Skeletal muscle tissue (tissue), 4 donors: ENCODE data around the gene SNX9. TPM values are rescaled to one million over a fixed set of nuclear protein-coding genes. Genes with fewer than 3 reads are reported as not detected.

Experiments
- H3K27ac ChIP-seq: one replicate; pipeline ENCODE4 v1.7.0; 2013; ENCODE audit warnings: mild to moderate bottlenecking, low read depth, low read length, inconsistent platforms
- H3K27me3 ChIP-seq, 3 donors: one replicate each; pipeline ENCODE4 v1.7.0; 2013; ENCODE audit warnings: low read length in 3 of 3; ENCODE audit not compliant: control insufficient read depth in 3 of 3, insufficient read depth in 3 of 3
- H3K36me3 ChIP-seq, 3 donors: one replicate each; pipeline ENCODE4 v1.7.0; 2013; ENCODE audit warnings: low read length in 3 of 3; ENCODE audit not compliant: control insufficient read depth in 3 of 3, insufficient read depth in 3 of 3
- H3K4me1 ChIP-seq, 3 donors: one replicate each; pipeline ENCODE4 v1.7.0; 2013; ENCODE audit warnings: low read length in 3 of 3, mild to moderate bottlenecking in 3 of 3; ENCODE audit not compliant: control insufficient read depth in 3 of 3, insufficient read depth in 3 of 3
- H3K4me3 ChIP-seq, 3 donors: one replicate each; pipeline ENCODE4 v1.7.0; 2013; ENCODE audit warnings: low read length in 3 of 3
- H3K9ac ChIP-seq, 3 donors: one replicate each; pipeline ENCODE4 v1.7.0; 2013; ENCODE audit warnings: low read length in 3 of 3, mild to moderate bottlenecking in 3 of 3, moderate library complexity in 2 of 3, low read depth in 1 of 3
- H3K9me3 ChIP-seq, 3 donors: one replicate each; pipeline ENCODE4 v1.7.0; 2013; ENCODE audit warnings: low read length in 3 of 3; ENCODE audit not compliant: control insufficient read depth in 3 of 3
- total RNA-seq: library from RNA; depleted of rRNA; stranded (reverse); fragments of >200 nt; gene quantifications from one replicate; pipeline ENCODE4 v1.2.3, GENCODE V29; 2014
- donor health status: Osteomylitis.

The SNX9 gene
- total RNA-seq, 1 donor from 2014 or later: 19.3 TPM

DNA sequence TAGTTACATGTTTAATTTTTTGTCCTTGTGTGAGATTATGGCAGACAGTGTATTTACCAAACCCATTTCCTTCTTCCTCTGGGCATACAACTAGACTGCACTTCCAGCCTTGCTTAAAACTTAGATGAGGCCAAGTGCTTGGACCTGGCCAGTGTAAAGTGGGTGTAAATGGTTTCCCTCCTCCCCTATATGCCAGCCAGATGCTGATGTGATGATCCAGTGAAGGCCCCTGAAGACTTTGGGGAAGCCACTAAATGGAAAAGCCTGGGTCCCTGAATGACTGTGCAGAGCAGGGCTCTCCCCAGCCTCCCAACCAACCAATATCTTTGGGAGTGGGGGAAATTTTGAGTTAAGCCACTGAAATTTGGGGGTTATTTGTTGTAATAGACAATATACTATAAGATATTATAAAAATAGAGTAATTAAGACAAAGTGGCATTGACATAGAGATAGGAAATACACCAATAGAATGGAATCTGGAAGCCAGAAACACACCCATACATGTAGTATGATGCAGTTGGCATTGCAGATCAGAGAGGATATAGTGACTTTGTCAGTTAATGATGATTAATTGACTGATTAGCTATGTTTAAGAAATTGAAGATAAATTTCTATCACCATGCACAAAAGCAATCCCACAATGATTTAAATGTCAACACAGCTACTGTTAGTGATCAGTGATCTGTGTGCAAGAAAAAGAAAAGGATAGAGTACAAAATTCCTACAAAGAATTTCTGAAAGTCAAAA lies 10.4 kb upstream of the SNX9 start:
- Histone ChIP-seq H3K9me3 (peaks cover 0 to 4% (median 0%) of the 10 kb centered on the region in 3 donors), H3K4me1 (peaks cover 0 to 10% (median 0%) of the 10 kb centered on the region in 3 donors), H3K36me3 (no peaks in the 10 kb centered on the region), H3K9ac (no peak overlapping the region), H3K27ac (peak overlapping the region; percentile 52), H3K4me3 (no peak overlapping the region), H3K27me3 (no peaks in the 10 kb centered on the region)

DNA sequence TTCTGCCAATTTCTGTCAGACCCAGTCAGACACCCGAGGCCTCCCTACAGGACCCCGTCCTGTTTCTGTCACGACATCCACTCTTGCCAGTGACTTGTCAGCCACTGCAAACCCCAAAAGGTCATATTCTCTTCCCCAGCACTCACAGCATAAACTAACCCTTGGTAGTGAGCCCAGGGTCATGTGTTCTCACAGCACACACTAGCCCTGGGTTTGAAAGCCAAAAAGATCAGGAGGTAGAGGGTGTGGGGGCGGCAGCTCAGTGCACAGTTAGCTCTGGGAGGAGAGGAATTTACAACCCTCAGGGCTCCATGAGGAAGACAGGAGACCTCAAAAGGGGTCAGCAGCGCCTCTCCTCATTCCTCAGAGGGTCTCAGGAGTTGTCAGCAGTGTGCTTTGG lies 9.9 kb upstream of the SNX9 start:
- Histone ChIP-seq H3K9me3 (peaks cover 0 to 4% (median 0%) of the 10 kb centered on the region in 3 donors), H3K4me3 (no peak overlapping the region), H3K4me1 (peaks cover 0 to 10% (median 0%) of the 10 kb centered on the region in 3 donors), H3K9ac (peak overlapping the region in 2 of 3 donors; percentile 7 to 40), H3K27ac (peak overlapping the region; percentile 52), H3K36me3 (no peaks in the 10 kb centered on the region), H3K27me3 (no peaks in the 10 kb centered on the region)

DNA sequence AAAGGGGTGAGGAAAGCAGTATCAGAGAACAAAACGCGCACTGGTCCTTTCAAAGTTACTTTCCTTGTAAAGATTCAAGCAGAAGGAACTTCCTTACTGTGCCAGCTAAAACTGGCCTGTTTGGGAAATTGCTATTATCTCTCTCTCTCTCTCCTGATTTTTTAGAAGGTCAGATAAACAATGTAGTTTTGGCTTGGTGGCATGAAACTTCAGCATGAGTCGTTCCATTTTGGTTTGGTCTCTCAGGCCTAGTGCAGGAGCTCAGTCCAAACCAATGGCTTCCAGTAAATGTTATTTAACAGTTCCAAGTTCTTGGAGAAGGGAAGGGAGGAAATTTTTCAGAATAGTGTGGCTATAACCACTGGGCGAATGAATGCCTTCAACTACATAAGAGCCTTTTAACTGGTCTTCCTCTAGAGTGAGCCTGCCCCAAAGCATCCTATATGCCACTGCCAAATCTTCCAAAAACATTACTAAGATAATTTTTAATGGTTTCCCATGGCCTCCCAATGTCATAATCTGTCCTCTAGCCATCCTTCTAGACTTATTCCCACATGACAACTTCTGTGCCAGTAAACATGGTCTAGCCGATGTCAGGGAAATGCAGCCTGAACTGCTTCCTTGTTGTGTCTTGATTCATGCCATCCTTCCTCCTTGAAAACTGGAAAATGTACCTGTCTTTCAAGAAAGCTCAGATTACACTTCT lies 9.1 kb upstream of the SNX9 start:
- Histone ChIP-seq H3K36me3 (no peaks in the 10 kb centered on the region), H3K27me3 (no peaks in the 10 kb centered on the region), H3K4me3 (no peak overlapping the region), H3K9me3 (no peaks in the 10 kb centered on the region), H3K4me1 (peaks cover 0 to 10% (median 0%) of the 10 kb centered on the region in 3 donors), H3K9ac (no peak overlapping the region), H3K27ac (peak overlapping the region; percentile 66)

DNA sequence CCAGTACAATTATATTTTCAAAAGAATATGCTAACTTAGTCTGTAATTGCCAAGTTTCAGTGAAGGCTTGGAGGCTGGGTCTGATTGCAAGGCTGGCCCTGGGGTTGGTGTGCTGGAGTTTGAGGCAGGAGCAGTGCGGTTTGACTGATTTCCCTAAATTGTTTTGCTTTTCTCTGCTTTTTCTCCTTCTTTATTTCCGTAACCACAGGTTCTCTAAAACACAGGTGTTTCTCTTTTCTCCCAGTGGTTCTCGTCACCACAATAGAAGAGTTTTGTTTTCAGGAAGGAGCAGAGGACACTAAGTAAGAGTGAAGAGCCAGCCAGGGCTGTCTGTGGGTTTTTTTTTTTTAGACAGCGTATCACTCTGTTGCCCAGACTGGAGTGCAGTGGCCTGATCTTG lies 8.2 kb upstream of the SNX9 start:
- Histone ChIP-seq H3K4me3 (no peak overlapping the region), H3K4me1 (peaks cover 0 to 10% (median 0%) of the 10 kb centered on the region in 3 donors), H3K36me3 (no peaks in the 10 kb centered on the region), H3K27ac (peak overlapping the region; percentile 66), H3K9me3 (no peaks in the 10 kb centered on the region), H3K9ac (no peak overlapping the region), H3K27me3 (no peaks in the 10 kb centered on the region)

DNA sequence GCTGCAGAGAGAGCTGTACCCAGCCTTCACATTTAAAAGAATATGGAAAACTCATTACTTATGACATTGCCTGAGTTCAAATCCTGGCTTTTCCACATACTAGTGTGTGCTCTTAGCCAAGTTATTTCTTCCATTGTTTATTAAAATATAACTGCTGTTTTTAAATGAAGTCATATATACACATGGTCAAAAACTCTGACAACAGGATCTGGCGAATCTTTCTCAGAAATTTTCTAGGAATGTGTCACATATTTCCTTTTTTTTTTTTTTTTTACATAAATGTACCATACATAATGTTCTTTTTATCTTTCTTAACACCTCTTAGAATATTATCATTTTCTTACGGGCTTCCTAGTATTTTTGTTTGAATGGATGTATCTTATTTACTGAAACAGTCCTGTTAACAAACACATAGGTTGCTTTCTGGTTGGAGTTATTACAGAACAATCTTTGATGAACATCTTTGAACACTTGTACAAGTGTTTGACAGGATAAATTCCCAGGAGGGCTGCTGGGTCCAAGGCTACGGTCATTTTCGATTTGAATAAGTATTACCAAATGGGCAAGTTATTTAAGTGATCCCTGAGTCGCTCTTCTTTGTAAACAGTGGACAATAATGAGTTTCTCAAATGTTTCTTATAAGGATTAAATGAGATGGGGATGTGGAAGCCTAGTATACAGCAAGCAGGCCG lies 1.6 kb upstream of the SNX9 start:
- no peak overlapping the region for H3K27ac ChIP-seq

DNA sequence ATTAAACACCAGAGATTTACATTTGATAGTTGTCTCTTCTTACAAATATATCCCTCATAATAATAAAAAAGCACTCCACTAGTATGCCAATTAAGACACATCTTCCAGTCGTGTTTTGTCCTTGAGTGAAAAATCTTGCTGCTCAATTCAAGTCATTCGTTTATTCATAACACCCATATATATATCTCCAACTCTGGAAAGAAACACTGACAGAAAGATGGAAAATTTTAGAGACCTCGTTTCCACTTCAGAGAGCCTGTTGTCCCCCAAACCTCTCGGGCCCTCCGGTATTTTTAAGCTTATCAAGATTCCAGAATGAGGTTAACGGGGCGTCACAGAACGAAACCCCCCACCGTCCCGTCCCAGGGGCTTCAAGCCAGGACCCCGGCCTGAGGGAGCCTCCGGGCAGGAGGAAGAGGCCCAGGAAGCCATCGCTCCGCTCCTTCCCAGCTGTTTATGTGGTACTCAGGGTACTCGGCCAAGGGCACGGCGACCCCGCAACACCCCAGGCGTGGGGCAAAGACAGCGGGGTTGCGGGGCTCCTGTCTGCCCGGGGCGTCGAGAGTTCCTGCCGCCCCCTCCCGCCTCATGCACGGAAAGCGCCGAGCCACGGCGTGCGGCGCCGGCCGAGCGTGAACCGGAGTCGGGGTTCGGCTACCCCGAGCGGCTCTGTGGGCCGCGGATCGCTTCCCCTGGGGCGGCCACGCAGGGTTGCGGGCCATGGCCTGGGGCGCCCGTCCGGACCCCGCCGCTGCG lies 623 bp upstream of the SNX9 start:
- no peaks in the 10 kb centered on the region for H3K9me3 ChIP-seq
- peak overlapping the region; percentile 64 for H3K27ac ChIP-seq
- H3K4me1 ChIP-seq: peaks cover 5 to 8% (median 5%) of the 10 kb centered on the region in 3 donors
- H3K4me3 ChIP-seq: peak overlapping the region; percentile 66 to 86 (median 75)
- no peaks in the 10 kb centered on the region for H3K27me3 ChIP-seq
- H3K9ac ChIP-seq: peak overlapping the region; percentile 65 to 83 (median 68)
- no peaks in the 10 kb centered on the region for H3K36me3 ChIP-seq

More for the DNA sequence above, 1.6 kb upstream of the SNX9 start:
- Histone ChIP-seq H3K4me1 (peaks cover 5 to 8% (median 5%) of the 10 kb centered on the region in 3 donors), H3K36me3 (no peaks in the 10 kb centered on the region), H3K9ac (no peak overlapping the region), H3K27me3 (no peaks in the 10 kb centered on the region), H3K4me3 (no peak overlapping the region), H3K9me3 (no peaks in the 10 kb centered on the region)

DNA sequence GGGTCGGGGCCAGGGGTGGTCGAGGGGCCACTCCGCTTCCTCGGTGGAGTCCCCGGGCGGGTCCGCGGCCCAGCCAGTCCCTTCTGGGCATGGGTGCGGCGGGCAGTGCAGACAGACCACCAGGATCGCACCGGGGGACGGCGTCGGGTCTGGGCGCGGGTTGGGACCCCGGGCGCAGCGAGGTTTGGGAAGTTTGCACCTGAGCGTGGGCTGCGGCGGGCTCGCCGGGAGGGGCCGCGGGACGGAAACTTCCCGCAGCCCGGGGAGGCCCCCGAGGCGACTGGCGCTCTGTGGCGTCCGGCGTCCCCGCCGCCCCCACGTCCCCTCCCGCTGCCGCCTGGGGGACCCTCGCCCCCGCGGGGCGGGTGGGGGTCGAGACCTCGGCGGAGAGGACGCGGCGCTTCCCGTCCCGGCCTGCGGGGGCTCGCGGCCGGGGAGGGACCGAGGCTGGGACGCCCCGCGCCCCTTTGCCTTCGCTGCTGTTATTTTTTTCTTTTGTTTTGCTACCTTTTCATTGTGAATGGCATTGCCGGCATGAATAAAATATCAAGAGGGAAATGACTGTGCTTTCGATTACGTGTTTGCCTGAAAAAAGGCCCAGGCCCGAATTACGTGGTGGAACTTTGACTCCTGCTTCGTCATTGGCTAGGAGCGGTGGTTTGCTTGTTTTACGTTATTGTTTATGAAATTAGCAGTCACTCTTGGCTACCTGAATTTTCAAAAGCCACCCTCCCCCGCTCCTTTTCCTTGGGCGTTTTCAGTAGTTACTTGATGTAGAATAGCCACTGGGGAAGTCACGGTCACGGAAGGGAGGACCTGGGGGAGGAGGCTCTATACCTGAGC lies 703 bp downstream of the SNX9 start:
- Histone ChIP-seq H3K4me3 (peak overlapping the region; percentile 74 to 97 (median 86)), H3K27ac (peak overlapping the region; percentile 91), H3K4me1 (peaks cover 5 to 8% (median 8%) of the 10 kb centered on the region in 3 donors), H3K36me3 (no peaks in the 10 kb centered on the region), H3K27me3 (no peaks in the 10 kb centered on the region), H3K9ac (peak overlapping the region; percentile 90 to 94 (median 93)), H3K9me3 (no peaks in the 10 kb centered on the region)

DNA sequence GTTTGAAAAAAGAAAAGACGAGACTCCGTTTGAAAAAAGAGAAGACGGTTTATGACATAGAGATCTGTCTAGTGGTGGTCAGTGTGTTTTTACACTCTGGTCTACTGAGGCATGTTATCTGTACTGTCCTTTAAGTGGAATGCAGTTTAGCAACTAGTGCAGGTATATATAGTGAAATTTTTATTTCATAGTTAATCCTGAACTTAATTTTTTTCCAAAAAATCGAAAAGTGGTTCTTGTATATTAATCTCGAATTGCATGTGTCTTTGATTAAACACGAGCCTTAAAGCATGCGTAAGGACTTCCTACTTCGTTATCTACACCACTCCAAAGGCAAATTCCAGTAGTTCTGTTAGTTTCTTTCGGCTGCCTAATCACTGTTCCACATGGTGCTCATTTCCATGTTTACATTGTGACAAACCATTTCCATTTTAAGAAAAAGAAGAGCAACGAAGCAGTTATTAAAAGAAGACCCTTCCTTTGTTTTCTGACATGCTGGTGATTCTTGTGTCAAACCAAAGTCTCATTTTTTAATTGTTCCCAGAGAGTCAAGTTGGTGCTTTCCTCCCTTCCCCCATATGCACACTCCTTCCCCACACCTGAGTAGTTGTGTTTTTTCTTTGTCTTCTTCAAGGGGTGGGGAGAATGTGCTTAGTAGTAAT lies 2.3 kb downstream of the SNX9 start:
- Histone ChIP-seq H3K36me3 (no peaks in the 10 kb centered on the region), H3K9ac (no peak overlapping the region), H3K27me3 (no peaks in the 10 kb centered on the region), H3K9me3 (no peaks in the 10 kb centered on the region), H3K27ac (no peak overlapping the region), H3K4me1 (peaks cover 5 to 9% (median 9%) of the 10 kb centered on the region in 3 donors), H3K4me3 (peak overlapping the region in 1 of 3 donors; percentile 86)
